Measurements from ENCODE around the gene DGKI. TPM values are rescaled to one million over a fixed set of nuclear protein-coding genes. Genes with fewer than 3 reads are reported as not detected.

Gene DGKI
- total RNA-seq, 1 experiment from 2014 or later: 0.41 TPM

- Histone ChIP-seq H3K4me3 (no peak overlapping the region), H3K79me2 (ENCODE audit: low read depth) (no peaks in the 10 kb centered on the region), H2AFZ (peak overlapping the region; percentile 35; the same call in 1 of the 2 replicates), H3K4me2 (no peak overlapping the region), H4K20me1 (ENCODE audit: insufficient read depth) (no peaks in the 10 kb centered on the region), H3K9me2 (ENCODE audit: insufficient read depth) (0 out of 2 replicates have a peak, but pooled peaks cover 3% of the 10 kb centered on the region), H3K36me3 (ENCODE audit: low read depth) (no peaks in the 10 kb centered on the region), H3K9me3 (ENCODE audit: insufficient read depth, low read depth) (no peaks in the 10 kb centered on the region; the same call in 1 of the 2 replicates), H3K27me3 (ENCODE audit: insufficient read depth, low read depth) (no peaks in the 10 kb centered on the region), H3F3A (ENCODE audit: insufficient read depth, low read depth) (no peaks in the 10 kb centered on the region), H3K27ac (no peak overlapping the region), H3K4me1 (replicated peaks; ENCODE audit: insufficient read depth) (peaks cover 4% of the 10 kb centered on the region; the same call in 1 of the 2 replicates)
- TF ChIP-seq EZH2 (IDR thresholded peaks at IDR 0.05; ENCODE audit: low read depth): no peak
- TF ChIP-seq, protein P1, sequence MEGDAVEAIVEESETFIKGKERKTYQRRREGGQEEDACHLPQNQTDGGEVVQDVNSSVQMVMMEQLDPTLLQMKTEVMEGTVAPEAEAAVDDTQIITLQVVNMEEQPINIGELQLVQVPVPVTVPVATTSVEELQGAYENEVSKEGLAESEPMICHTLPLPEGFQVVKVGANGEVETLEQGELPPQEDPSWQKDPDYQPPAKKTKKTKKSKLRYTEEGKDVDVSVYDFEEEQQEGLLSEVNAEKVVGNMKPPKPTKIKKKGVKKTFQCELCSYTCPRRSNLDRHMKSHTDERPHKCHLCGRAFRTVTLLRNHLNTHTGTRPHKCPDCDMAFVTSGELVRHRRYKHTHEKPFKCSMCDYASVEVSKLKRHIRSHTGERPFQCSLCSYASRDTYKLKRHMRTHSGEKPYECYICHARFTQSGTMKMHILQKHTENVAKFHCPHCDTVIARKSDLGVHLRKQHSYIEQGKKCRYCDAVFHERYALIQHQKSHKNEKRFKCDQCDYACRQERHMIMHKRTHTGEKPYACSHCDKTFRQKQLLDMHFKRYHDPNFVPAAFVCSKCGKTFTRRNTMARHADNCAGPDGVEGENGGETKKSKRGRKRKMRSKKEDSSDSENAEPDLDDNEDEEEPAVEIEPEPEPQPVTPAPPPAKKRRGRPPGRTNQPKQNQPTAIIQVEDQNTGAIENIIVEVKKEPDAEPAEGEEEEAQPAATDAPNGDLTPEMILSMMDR (conservative IDR thresholded peaks at IDR 0.05): no peak
- DNase-seq: peak in 1 of 2 experiments; percentile 7
- BruUV-seq (replicated peaks): TSS peak; percentile 47
- ChIA-PET POLR2A (ENCODE audit: unreplicated experiment) (interaction anchor here (0.5 kb wide), 2 partner anchors 52 to 83 kb away, joined by 5 to 12 read pairs; no protein-coding TSS in a partner anchor), CTCF (interaction anchor here (0.6 to 1.1 kb wide), 2 partner anchors 67 to 388 kb away, joined by 3 read pairs; no protein-coding TSS in a partner anchor)
- intact Hi-C loops (cut with micrococcal nuclease; ENCODE audit: unreplicated experiment): no loop called here
Measured at GRCh38 chr7:137539111-137539715, 307.6 kb downstream of the DGKI start.

GRCh38 chr7:137538361-137538762 lies 308.4 kb downstream of the DGKI start:
- ChIA-PET POLR2A (ENCODE audit: unreplicated experiment) (no interaction called here), CTCF (interaction anchor here (0.6 to 1.1 kb wide), 2 partner anchors 68 to 596 kb away, joined by 3 to 10 read pairs; no protein-coding TSS in a partner anchor)
- Histone ChIP-seq H3K4me2 (peak overlapping the region; percentile 42), H2AFZ (peak overlapping the region; percentile 35; the same call in 1 of the 2 replicates), H3K9me3 (ENCODE audit: insufficient read depth, low read depth) (no peaks in the 10 kb centered on the region; the same call in 1 of the 2 replicates), H3K9me2 (ENCODE audit: insufficient read depth) (0 out of 2 replicates have a peak, but pooled peaks cover 3% of the 10 kb centered on the region), H4K20me1 (ENCODE audit: insufficient read depth) (no peaks in the 10 kb centered on the region), H3K79me2 (ENCODE audit: low read depth) (no peaks in the 10 kb centered on the region), H3K36me3 (ENCODE audit: low read depth) (no peaks in the 10 kb centered on the region), H3K27me3 (ENCODE audit: insufficient read depth, low read depth) (no peaks in the 10 kb centered on the region), H3K27ac (no peak overlapping the region), H3F3A (ENCODE audit: insufficient read depth, low read depth) (no peaks in the 10 kb centered on the region), H3K4me1 (replicated peaks; ENCODE audit: insufficient read depth) (peaks cover 4% of the 10 kb centered on the region; the same call in 1 of the 2 replicates), H3K4me3 (no peak overlapping the region)
- intact Hi-C loops (cut with micrococcal nuclease; ENCODE audit: unreplicated experiment): no loop called here
- peak in 1 of 2 experiments; percentile 25 for DNase-seq
- TF ChIP-seq EZH2 (IDR thresholded peaks at IDR 0.05; ENCODE audit: low read depth): no peak
- TF ChIP-seq, protein P1 (conservative IDR thresholded peaks at IDR 0.05): no peak
- no TSS peak for BruUV-seq (replicated peaks)

DNA sequence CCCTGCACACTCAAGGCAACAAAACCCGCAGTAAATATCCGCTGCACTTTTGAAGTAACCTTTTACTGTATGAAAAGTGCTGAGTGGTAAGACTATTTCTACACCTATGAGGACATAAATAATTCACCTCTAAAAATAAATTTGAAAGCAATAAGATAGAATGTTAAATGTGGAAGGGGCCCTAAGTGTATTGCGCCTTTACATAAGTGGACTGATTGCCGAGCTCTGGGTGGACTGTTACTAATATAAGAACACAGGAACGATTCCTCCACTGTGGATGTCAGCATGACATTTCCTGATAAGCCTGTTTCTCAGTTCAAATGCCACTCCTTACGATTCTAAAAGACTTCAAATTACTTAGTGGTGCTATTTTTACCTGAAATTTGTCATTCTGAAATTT lies 311.2 kb downstream of the DGKI start:
- no peak for DNase-seq
- ChIA-PET CTCF (no interaction called here), POLR2A (ENCODE audit: unreplicated experiment) (no interaction called here)
- intact Hi-C loops (cut with micrococcal nuclease; ENCODE audit: unreplicated experiment): no loop called here
- TF ChIP-seq, protein P1 (conservative IDR thresholded peaks at IDR 0.05): no peak
- no peak for TF ChIP-seq EZH2 (IDR thresholded peaks at IDR 0.05; ENCODE audit: low read depth)
- Histone ChIP-seq H3K79me2 (ENCODE audit: low read depth) (no peaks in the 10 kb centered on the region), H3K27ac (no peak overlapping the region), H4K20me1 (ENCODE audit: insufficient read depth) (no peaks in the 10 kb centered on the region), H3K4me3 (no peak overlapping the region), H3K27me3 (ENCODE audit: insufficient read depth, low read depth) (no peaks in the 10 kb centered on the region), H2AFZ (no peak overlapping the region), H3K9me2 (ENCODE audit: insufficient read depth) (0 out of 2 replicates have a peak, but pooled peaks cover 3% of the 10 kb centered on the region), H3K4me1 (replicated peaks; ENCODE audit: insufficient read depth) (peaks cover 4% of the 10 kb centered on the region; the same call in 1 of the 2 replicates), H3K9me3 (ENCODE audit: insufficient read depth, low read depth) (no peaks in the 10 kb centered on the region; the same call in 1 of the 2 replicates), H3K36me3 (ENCODE audit: low read depth) (no peaks in the 10 kb centered on the region), H3F3A (ENCODE audit: insufficient read depth, low read depth) (no peaks in the 10 kb centered on the region), H3K4me2 (no peak overlapping the region)
- BruUV-seq (replicated peaks): no TSS peak
